OCI-LY1 (cell line): ENCODE measurements around the gene CFAP20DC.

Experiments
- H2AFZ ChIP-seq: fragments of 200-600 bp; sonication (generic), shearing (Covaris generic); 2 replicates; pipeline ENCODE4 v1.6.0; 2014; ENCODE audit warnings: antibody characterized with exemption, mild to moderate bottlenecking, low read length
- H3F3A ChIP-seq: fragments of 200-600 bp; sonication (generic), shearing (Covaris generic); 2 replicates; pipeline ENCODE4 v1.6.0; 2014; ENCODE audit warnings: mild to moderate bottlenecking, antibody characterized with exemption, low read length, moderate library complexity; ENCODE audit not compliant: insufficient read depth
- H3K27ac ChIP-seq: fragments of 200-600 bp; sonication (generic); 2 replicates; pipeline ENCODE4 v1.5.1; 2014; ENCODE audit warnings: low read length, mixed run types, mild to moderate bottlenecking, low read depth; ENCODE audit not compliant: poor library complexity, severe bottlenecking
- H3K27me3 ChIP-seq: fragments of 200-600 bp; sonication (generic); 2 replicates; pipeline ENCODE4 v1.6.0; 2014; ENCODE audit warnings: antibody characterized with exemption, mild to moderate bottlenecking, low read length, moderate library complexity; ENCODE audit not compliant: insufficient read depth
- H3K36me3 ChIP-seq: fragments of 200-600 bp; sonication (generic); 2 replicates; pipeline ENCODE4 v1.6.1; 2014; ENCODE audit warnings: mild to moderate bottlenecking, antibody characterized with exemption, low read length, moderate library complexity, mixed read lengths; ENCODE audit not compliant: insufficient read depth
- H3K4me1 ChIP-seq: fragments of 200-600 bp; sonication (generic); 2 replicates; pipeline ENCODE4 v1.5.1; 2014; ENCODE audit warnings: mild to moderate bottlenecking, low read length, moderate library complexity; ENCODE audit not compliant: insufficient read depth, severe bottlenecking
- H3K4me2 ChIP-seq: fragments of 200-600 bp; sonication (generic), shearing (Covaris generic); 2 replicates; pipeline ENCODE4 v1.6.1; 2014; ENCODE audit warnings: low read length
- H3K4me3 ChIP-seq: fragments of 200-600 bp; sonication (generic); 2 replicates; pipeline ENCODE4 v1.5.1; 2014; ENCODE audit warnings: low read length, low read depth, mild to moderate bottlenecking, mixed read lengths; ENCODE audit not compliant: poor library complexity, severe bottlenecking
- H3K79me2 ChIP-seq: fragments of 200-600 bp; shearing (Covaris generic); 2 replicates; pipeline ENCODE4 v1.6.1; 2016; ENCODE audit warnings: mixed run types, low read length, mixed read lengths; ENCODE audit not compliant: insufficient read depth
- H3K9ac ChIP-seq: fragments of 200-600 bp; sonication (generic), shearing (Covaris generic); 2 replicates; pipeline ENCODE4 v1.6.1; 2014; ENCODE audit warnings: mild to moderate bottlenecking, low read length, mixed read lengths
- H3K9me2 ChIP-seq: fragments of 200-600 bp; sonication (generic), shearing (Covaris generic); 2 replicates; pipeline ENCODE4 v1.6.1; 2014; ENCODE audit warnings: low read depth, mild to moderate bottlenecking, low read length, mixed read lengths
- H3K9me3 ChIP-seq: fragments of 200-600 bp; shearing (Covaris generic); 2 replicates; pipeline ENCODE4 v1.6.1; 2014; ENCODE audit warnings: low read length, mixed read lengths
- H4K20me1 ChIP-seq: fragments of 200-600 bp; sonication (generic), shearing (Covaris generic); 2 replicates; pipeline ENCODE4 v1.6.0; 2016; ENCODE audit warnings: mild to moderate bottlenecking, low read length; ENCODE audit not compliant: insufficient read depth
- CTCF ChIP-seq: fragments of 200-600 bp; sonication (generic), shearing (Covaris generic); IDR thresholded peaks from 2 replicates; pipeline ENCODE4 v1.5.1; 2017; ENCODE audit warnings: mild to moderate bottlenecking, antibody characterized with exemption, low read length, moderate library complexity, mixed read lengths
- EZH2 ChIP-seq: fragments of 200-600 bp; sonication (generic), shearing (Covaris generic); IDR thresholded peaks from 2 replicates; pipeline ENCODE4 v1.8.0; 2017; ENCODE audit warnings: borderline replicate concordance, mixed run types, mild to moderate bottlenecking, antibody characterized with exemption, low read length, moderate library complexity, mixed read lengths

Gene CFAP20DC

GRCh38 chr3:58693940-58694850, 355.6 kb downstream of the CFAP20DC start:
- TF ChIP-seq CTCF (no peak), EZH2 (no peak)
- Histone ChIP-seq H3K9ac (no peak overlapping the region), H4K20me1 (no peaks in the 10 kb centered on the region), H3F3A (no peaks in the 10 kb centered on the region), H3K9me3 (0 out of 2 replicates have a peak, but pooled peaks cover 4% of the 10 kb centered on the region), H3K4me2 (no peak overlapping the region), H2AFZ (no peak overlapping the region), H3K4me3 (no peak overlapping the region), H3K79me2 (no peaks in the 10 kb centered on the region), H3K36me3 (no peaks in the 10 kb centered on the region), H3K27ac (no peak overlapping the region), H3K27me3 (no peaks in the 10 kb centered on the region), H3K4me1 (no peaks in the 10 kb centered on the region), H3K9me2 (no peaks in the 10 kb centered on the region)

GRCh38 chr3:58692484-58692883, 357.3 kb downstream of the CFAP20DC start:
- H3K27me3 ChIP-seq = no peaks in the 10 kb centered on the region
- H3K36me3 ChIP-seq = no peaks in the 10 kb centered on the region
- H3K9me3 ChIP-seq = 0 out of 2 replicates have a peak, but pooled peaks cover 4% of the 10 kb centered on the region
- no peak overlapping the region for H3K4me2 ChIP-seq
- no peaks in the 10 kb centered on the region for H3F3A ChIP-seq
- no peak overlapping the region for H3K4me3 ChIP-seq
- H3K27ac ChIP-seq = no peak overlapping the region
- TF ChIP-seq EZH2 = no peak
- TF ChIP-seq CTCF = no peak
- H3K79me2 ChIP-seq = no peaks in the 10 kb centered on the region
- H3K9me2 ChIP-seq = no peaks in the 10 kb centered on the region
- no peak overlapping the region for H3K9ac ChIP-seq
- H2AFZ ChIP-seq = no peak overlapping the region
- H3K4me1 ChIP-seq = no peaks in the 10 kb centered on the region
- H4K20me1 ChIP-seq = no peaks in the 10 kb centered on the region
